HEK293 (cell line): ENCODE results near the gene RPL19.

Experiments
- CTCF ChIA-PET: fragments of 350-600 bp; formaldehyde crosslinking; extraction: SDS; loops from one replicate; lab custom pipeline; 2021; ENCODE audit warnings: antibody characterized with exemption; lab: Yijun Ruan, JAX
- POLR2A ChIA-PET: fragments of 300-600 bp; formaldehyde crosslinking; extraction: SDS; loops from one replicate; lab custom pipeline; 2020; ENCODE audit warnings: antibody characterized with exemption, inconsistent platforms; lab: Yijun Ruan, JAX
- H3K27ac ChIP-seq: fragments of 200-500 bp; sonication (Bioruptor generic); 2 replicates; pipeline ENCODE4 v1.5.1; 2014; ENCODE audit warnings: low read depth, low read length, control low read depth, inconsistent platforms; ENCODE audit errors: extremely low read depth
- H3K36me3 ChIP-seq, 2 experiments: fragments of 200-500 bp in 1 of 2; sonication (Bioruptor generic) in 1 of 2; 1 replicate in 1 of 2; 2 replicates in 1 of 2; pipeline ENCODE4 v1.5.1; 2014 to 2017; ENCODE audit warnings: inconsistent platforms in 2 of 2, low read length in 2 of 2; ENCODE audit not compliant: control insufficient read depth in 2 of 2, insufficient read depth in 1 of 2
- H3K4me1 ChIP-seq: fragments of 200-500 bp; sonication (Bioruptor generic); 2 replicates; pipeline ENCODE4 v1.5.1; 2014; ENCODE audit warnings: mild to moderate bottlenecking, low read length, inconsistent platforms; ENCODE audit not compliant: control insufficient read depth, insufficient read depth
- H3K4me3 ChIP-seq: 2 replicates; pipeline ENCODE4 v1.5.1; 2011; ENCODE audit warnings: low read depth, mild to moderate bottlenecking, control low read depth, low read length, moderate library complexity
- H3K9me3 ChIP-seq: fragments of 200-500 bp; sonication (Bioruptor generic); 2 replicates; pipeline ENCODE4 v1.5.1; 2014; ENCODE audit warnings: low read depth, low read length, inconsistent platforms; ENCODE audit not compliant: control insufficient read depth, insufficient read depth
- EGR2 ChIP-seq: fragments of 450-650 bp; formaldehyde crosslinking; IDR thresholded peaks from 2 replicates; pipeline ENCODE4 v1.5.1; 2016; ENCODE audit warnings: low read depth, missing biosample characterization, missing genetic modification characterization
- FEZF1 ChIP-seq: fragments of 450-650 bp; formaldehyde crosslinking; IDR thresholded peaks from 2 replicates; pipeline ENCODE4 v1.5.1; 2016; ENCODE audit warnings: missing biosample characterization, missing genetic modification characterization
- GFI1B ChIP-seq: fragments of 450-650 bp; formaldehyde crosslinking; IDR thresholded peaks from 2 replicates; pipeline ENCODE4 v1.5.1; 2016; ENCODE audit warnings: missing biosample characterization, missing genetic modification characterization
- IKZF3 ChIP-seq: fragments of 450-650 bp; IDR thresholded peaks from 2 replicates; pipeline ENCODE4 v1.5.0; 2018; ENCODE audit warnings: missing biosample characterization, mild to moderate bottlenecking, missing genetic modification characterization, moderate library complexity
- OVOL3 ChIP-seq: fragments of 450-650 bp; formaldehyde crosslinking; IDR thresholded peaks from 2 replicates; pipeline ENCODE4 v1.5.1; 2016; ENCODE audit warnings: missing biosample characterization, missing genetic modification characterization
- REPIN1 ChIP-seq: fragments of 450-650 bp; formaldehyde crosslinking; IDR thresholded peaks from 2 replicates; pipeline ENCODE4 v1.5.1; 2017; ENCODE audit warnings: missing biosample characterization, missing genetic modification characterization, low read depth
- ZBTB26 ChIP-seq: fragments of 450-650 bp; formaldehyde crosslinking; optimal IDR thresholded peaks from 2 replicates; pipeline ENCODE3; 2016; ENCODE audit warnings: missing biosample characterization, mild to moderate bottlenecking, missing genetic modification characterization
- ZBTB44 ChIP-seq: fragments of 450-650 bp; IDR thresholded peaks from 2 replicates; pipeline ENCODE4 v1.5.1; 2018; ENCODE audit warnings: missing biosample characterization, mild to moderate bottlenecking, missing genetic modification characterization
- ZBTB49 ChIP-seq: fragments of 450-650 bp; formaldehyde crosslinking; IDR thresholded peaks from 2 replicates; pipeline ENCODE4 v1.5.1; 2016; ENCODE audit warnings: missing biosample characterization, missing genetic modification characterization, low read depth
- ZNF10 ChIP-seq: fragments of 450-650 bp; formaldehyde crosslinking; IDR thresholded peaks from 2 replicates; pipeline ENCODE4 v1.5.1; 2017; ENCODE audit warnings: missing biosample characterization, missing genetic modification characterization
- ZNF174 ChIP-seq: fragments of 450-650 bp; formaldehyde crosslinking; IDR thresholded peaks from 2 replicates; pipeline ENCODE4 v1.5.0; 2017; ENCODE audit warnings: missing biosample characterization, mild to moderate bottlenecking, missing genetic modification characterization
- ZNF248 ChIP-seq: fragments of 450-650 bp; formaldehyde crosslinking; IDR thresholded peaks from 2 replicates; pipeline ENCODE4 v1.5.1; 2017; ENCODE audit warnings: missing biosample characterization, missing genetic modification characterization
- ZNF335 ChIP-seq: fragments of 450-650 bp; formaldehyde crosslinking; conservative IDR thresholded peaks from 2 replicates; pipeline ENCODE4 v1.5.1; 2016; ENCODE audit warnings: missing biosample characterization, missing genetic modification characterization
- ZNF354C ChIP-seq: fragments of 450-650 bp; formaldehyde crosslinking; IDR thresholded peaks from 2 replicates; pipeline ENCODE4 v1.5.1; 2016; ENCODE audit warnings: missing biosample characterization, missing genetic modification characterization, low read depth, borderline replicate concordance
- ZNF398 ChIP-seq: fragments of 450-650 bp; formaldehyde crosslinking; IDR thresholded peaks from 2 replicates; pipeline ENCODE4 v1.5.1; 2017; ENCODE audit warnings: missing biosample characterization, missing genetic modification characterization
- ZNF544 ChIP-seq: fragments of 450-650 bp; formaldehyde crosslinking; IDR thresholded peaks from 2 replicates; pipeline ENCODE4 v1.5.0; 2017; ENCODE audit warnings: missing biosample characterization, missing genetic modification characterization
- ZNF600 ChIP-seq: fragments of 450-650 bp; formaldehyde crosslinking; IDR thresholded peaks from 2 replicates; pipeline ENCODE4 v1.5.1; 2016; ENCODE audit warnings: missing biosample characterization, missing genetic modification characterization
- ZNF610 ChIP-seq: fragments of 450-650 bp; formaldehyde crosslinking; IDR thresholded peaks from 2 replicates; pipeline ENCODE4 v1.5.1; 2016; ENCODE audit warnings: missing biosample characterization, missing genetic modification characterization, borderline replicate concordance
- ZNF621 ChIP-seq: fragments of 450-650 bp; formaldehyde crosslinking; IDR thresholded peaks from 2 replicates; pipeline ENCODE4 v1.5.1; 2017; ENCODE audit warnings: missing biosample characterization, missing genetic modification characterization
- ZNF623 ChIP-seq: fragments of 450-650 bp; formaldehyde crosslinking; IDR thresholded peaks from 2 replicates; pipeline ENCODE4 v1.5.1; 2016; ENCODE audit warnings: missing biosample characterization, missing genetic modification characterization
- ZNF645 ChIP-seq: fragments of 450-650 bp; formaldehyde crosslinking; IDR thresholded peaks from 2 replicates; pipeline ENCODE4; 2016; ENCODE audit warnings: missing biosample characterization, missing genetic modification characterization
- ZNF654 ChIP-seq: fragments of 450-650 bp; formaldehyde crosslinking; IDR thresholded peaks from 2 replicates; pipeline ENCODE4 v1.5.1; 2016; ENCODE audit warnings: low read depth, missing biosample characterization, missing genetic modification characterization
- ZNF692 ChIP-seq: fragments of 450-650 bp; formaldehyde crosslinking; IDR thresholded peaks from 2 replicates; pipeline ENCODE4 v1.5.1; 2016; ENCODE audit warnings: missing biosample characterization, missing genetic modification characterization
- ZNF704 ChIP-seq: fragments of 450-650 bp; formaldehyde crosslinking; IDR thresholded peaks from 2 replicates; pipeline ENCODE4 v1.5.1; 2016; ENCODE audit warnings: missing biosample characterization, missing genetic modification characterization
- ZNF747 ChIP-seq: fragments of 450-650 bp; formaldehyde crosslinking; IDR thresholded peaks from 2 replicates; pipeline ENCODE4 v1.5.1; 2016; ENCODE audit warnings: missing biosample characterization, missing genetic modification characterization
- ZNF768 ChIP-seq: fragments of 450-650 bp; formaldehyde crosslinking; IDR thresholded peaks from 2 replicates; pipeline ENCODE4 v1.5.1; 2018; ENCODE audit warnings: missing biosample characterization, mild to moderate bottlenecking, missing genetic modification characterization
- ZNF776 ChIP-seq: fragments of 450-650 bp; formaldehyde crosslinking; IDR thresholded peaks from 2 replicates; pipeline ENCODE4 v1.5.0; 2017; ENCODE audit warnings: missing biosample characterization, missing genetic modification characterization, borderline replicate concordance
- ZNF777 ChIP-seq: fragments of 450-650 bp; formaldehyde crosslinking; IDR thresholded peaks from 2 replicates; pipeline ENCODE4 v1.5.1; 2017; ENCODE audit warnings: missing biosample characterization, missing genetic modification characterization, borderline replicate concordance

Gene RPL19

GRCh38 chr17:39208893-39209292 is 8.8 kb downstream of the RPL19 start:
- ChIA-PET CTCF (interaction anchor here (0.8 to 18.9 kb wide), 10 partner anchors 9 to 426 kb away, joined by 3 to 733 read pairs (median 5); partner anchors contain the start of gene RPL19), POLR2A (interaction anchor here (1.8 to 5.4 kb wide), 3 partner anchors 9 to 36 kb away, joined by 5 to 72 read pairs (median 22); partner anchors contain the start of gene RPL19)
- Histone ChIP-seq H3K4me3 (no peak overlapping the region), H3K4me1 (peaks cover 16% of the 10 kb centered on the region), H3K9me3 (no peaks in the 10 kb centered on the region), H3K36me3 (peaks cover 9 to 14% of the 10 kb centered on the region in 2 experiments), H3K27ac (no peak overlapping the region)
- no peak for TF ChIP-seq ZNF335 (tag by site-specific recombination)
- no peak for TF ChIP-seq ZNF610 (tag by site-specific recombination)
- TF ChIP-seq ZNF747, result no peak
- TF ChIP-seq ZBTB49 (tag by site-specific recombination), result no peak
- TF ChIP-seq ZNF621 (tag by site-specific recombination), result no peak
- peak; percentile 39; the same call in 1 of the 2 replicates for TF ChIP-seq ZNF768 (tag by site-specific recombination)
- no peak for TF ChIP-seq REPIN1 (tag by site-specific recombination)
- TF ChIP-seq ZNF645 (tag by site-specific recombination), result no peak
- TF ChIP-seq GFI1B (tag by site-specific recombination), result no peak
- no peak for TF ChIP-seq ZNF398 (tag by site-specific recombination)
- TF ChIP-seq ZNF777 (tag by site-specific recombination), result no peak
- TF ChIP-seq ZBTB26 (tag by site-specific recombination), result no peak
- no peak for TF ChIP-seq ZNF248 (tag by site-specific recombination)
- TF ChIP-seq ZNF10 (tag by site-specific recombination), result no peak
- no peak for TF ChIP-seq ZNF174 (tag by site-specific recombination)
- TF ChIP-seq ZNF544 (tag by site-specific recombination), result no peak
- no peak for TF ChIP-seq OVOL3 (tag by site-specific recombination)
- no peak for TF ChIP-seq ZNF354C (tag by site-specific recombination)
- TF ChIP-seq FEZF1 (tag by site-specific recombination), result no peak
- no peak for TF ChIP-seq ZNF600 (tag by site-specific recombination)
- no peak for TF ChIP-seq EGR2
- TF ChIP-seq ZBTB44 (tag by site-specific recombination), result no peak
- no peak for TF ChIP-seq ZNF776 (tag by site-specific recombination)
- no peak for TF ChIP-seq ZNF654 (tag by site-specific recombination)
- TF ChIP-seq ZNF692 (tag by site-specific recombination), result no peak
- no peak for TF ChIP-seq ZNF704 (tag by site-specific recombination)
- TF ChIP-seq IKZF3, result no peak
- no peak for TF ChIP-seq ZNF623 (tag by site-specific recombination)
